Measurements from ENCODE around the gene ENPEP. TPM values are rescaled to one million over a fixed set of nuclear protein-coding genes. Genes with fewer than 3 reads are reported as not detected.

The ENPEP gene
- total RNA-seq, 1 donor from 2014 or later: 15.3 TPM

Other genes starting within 250 kb of the ENPEP start
- gene PITX2, start 146.9 kb downstream of the ENPEP start, total RNA-seq: 88.7 to 99.3 TPM (median 95.5 TPM) in 3 replicates